Thoracic aorta (tissue), 2 donors: ENCODE measurements around the gene TBATA. TPM values are rescaled to one million over a fixed set of nuclear protein-coding genes. Genes with fewer than 3 reads are reported as not detected.

Source experiments
- ATAC-seq: fragments of 150-250 bp; one replicate; pipeline ENCODE4 v1.8.0; 2017; ENCODE audit warnings: low read depth; ENCODE audit not compliant: insufficient number of reproducible peaks, low FRiP score
- DNase-seq: peaks from one replicate; pipeline ENCODE4 v3.0.0-alpha.2; 2020; ENCODE audit warnings: low spot score
- H3K27ac ChIP-seq, 2 donors: fragments of 200-600 bp; sonication (generic); 1 replicate in 1 of 2; 2 replicates in 1 of 2; pipeline ENCODE4 v1.5.1; 2016; ENCODE audit warnings: mild to moderate bottlenecking in 2 of 2, moderate library complexity in 2 of 2
- H3K27me3 ChIP-seq: fragments of 200-600 bp; sonication (generic); replicated peaks from 2 replicates; pipeline ENCODE4 v1.6.0; 2016; ENCODE audit warnings: mild to moderate bottlenecking; ENCODE audit not compliant: insufficient read depth
- H3K36me3 ChIP-seq: fragments of 200-600 bp; sonication (generic); one replicate; pipeline ENCODE4 v1.5.1; 2016
- H3K4me1 ChIP-seq, 2 donors: fragments of 200-600 bp; sonication (generic); 1 replicate in 1 of 2; 2 replicates in 1 of 2; pipeline versions ENCODE4 v1.5.1 to v1.6.0; 2016; ENCODE audit warnings: low read depth in 2 of 2, mild to moderate bottlenecking in 1 of 2; ENCODE audit not compliant: control insufficient read depth in 1 of 2
- H3K4me3 ChIP-seq: fragments of 200-600 bp; sonication (generic); 2 replicates; pipeline ENCODE4 v1.5.1; 2016; ENCODE audit warnings: mild to moderate bottlenecking
- H3K9me3 ChIP-seq: fragments of 200-600 bp; sonication (generic); 2 replicates; pipeline ENCODE4 v1.5.1; 2016
- total RNA-seq, 2 donors: library from RNA; depleted of rRNA; stranded (reverse); fragments of >200 nt; gene quantifications; one replicate each; pipeline versions ENCODE4 v1.1.0 to v1.2.3, GENCODE V29; 2016
- TF ChIP-seq, protein P1 (sequence below): fragments of 200-600 bp; sonication (generic); IDR thresholded peaks from one replicate; pipeline ENCODE4 v1.5.1; 2019; ENCODE audit warnings: antibody characterized with exemption

Gene TBATA
- total RNA-seq, 2 donors from 2014 or later: not detected

DNA sequence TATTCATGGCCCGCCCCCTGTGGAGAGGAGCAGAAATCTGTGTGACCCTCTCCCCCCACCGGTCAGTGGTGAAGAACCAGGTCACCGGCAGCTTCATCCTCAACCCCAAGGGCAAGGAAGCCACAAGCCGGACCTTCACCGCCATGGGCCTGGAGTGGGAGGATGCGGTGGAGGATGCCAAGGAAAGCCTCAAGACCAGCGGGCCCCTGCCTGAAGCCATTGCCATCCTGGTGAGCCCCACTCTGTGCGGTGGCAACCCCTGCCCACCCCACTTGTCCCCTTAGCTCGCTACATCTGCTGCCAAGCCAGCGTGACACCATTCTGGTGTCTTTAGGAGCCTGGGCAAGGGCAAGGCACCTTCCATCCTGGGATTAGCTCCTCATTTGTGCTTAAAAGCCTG, 35.4 kb downstream of the TBATA start:
- no peak for ATAC-seq
- no peak for DNase-seq
- H3K27ac ChIP-seq: no peak overlapping the region
- H3K36me3 ChIP-seq: no peaks in the 10 kb centered on the region
- H3K27me3 ChIP-seq: no peaks in the 10 kb centered on the region
- H3K9me3 ChIP-seq: no peaks in the 10 kb centered on the region
- peaks cover 6 to 23% of the 10 kb centered on the region in 2 donors for H3K4me1 ChIP-seq
- H3K4me3 ChIP-seq: no peak overlapping the region
- TF ChIP-seq, protein P1, sequence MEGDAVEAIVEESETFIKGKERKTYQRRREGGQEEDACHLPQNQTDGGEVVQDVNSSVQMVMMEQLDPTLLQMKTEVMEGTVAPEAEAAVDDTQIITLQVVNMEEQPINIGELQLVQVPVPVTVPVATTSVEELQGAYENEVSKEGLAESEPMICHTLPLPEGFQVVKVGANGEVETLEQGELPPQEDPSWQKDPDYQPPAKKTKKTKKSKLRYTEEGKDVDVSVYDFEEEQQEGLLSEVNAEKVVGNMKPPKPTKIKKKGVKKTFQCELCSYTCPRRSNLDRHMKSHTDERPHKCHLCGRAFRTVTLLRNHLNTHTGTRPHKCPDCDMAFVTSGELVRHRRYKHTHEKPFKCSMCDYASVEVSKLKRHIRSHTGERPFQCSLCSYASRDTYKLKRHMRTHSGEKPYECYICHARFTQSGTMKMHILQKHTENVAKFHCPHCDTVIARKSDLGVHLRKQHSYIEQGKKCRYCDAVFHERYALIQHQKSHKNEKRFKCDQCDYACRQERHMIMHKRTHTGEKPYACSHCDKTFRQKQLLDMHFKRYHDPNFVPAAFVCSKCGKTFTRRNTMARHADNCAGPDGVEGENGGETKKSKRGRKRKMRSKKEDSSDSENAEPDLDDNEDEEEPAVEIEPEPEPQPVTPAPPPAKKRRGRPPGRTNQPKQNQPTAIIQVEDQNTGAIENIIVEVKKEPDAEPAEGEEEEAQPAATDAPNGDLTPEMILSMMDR: no peak

DNA sequence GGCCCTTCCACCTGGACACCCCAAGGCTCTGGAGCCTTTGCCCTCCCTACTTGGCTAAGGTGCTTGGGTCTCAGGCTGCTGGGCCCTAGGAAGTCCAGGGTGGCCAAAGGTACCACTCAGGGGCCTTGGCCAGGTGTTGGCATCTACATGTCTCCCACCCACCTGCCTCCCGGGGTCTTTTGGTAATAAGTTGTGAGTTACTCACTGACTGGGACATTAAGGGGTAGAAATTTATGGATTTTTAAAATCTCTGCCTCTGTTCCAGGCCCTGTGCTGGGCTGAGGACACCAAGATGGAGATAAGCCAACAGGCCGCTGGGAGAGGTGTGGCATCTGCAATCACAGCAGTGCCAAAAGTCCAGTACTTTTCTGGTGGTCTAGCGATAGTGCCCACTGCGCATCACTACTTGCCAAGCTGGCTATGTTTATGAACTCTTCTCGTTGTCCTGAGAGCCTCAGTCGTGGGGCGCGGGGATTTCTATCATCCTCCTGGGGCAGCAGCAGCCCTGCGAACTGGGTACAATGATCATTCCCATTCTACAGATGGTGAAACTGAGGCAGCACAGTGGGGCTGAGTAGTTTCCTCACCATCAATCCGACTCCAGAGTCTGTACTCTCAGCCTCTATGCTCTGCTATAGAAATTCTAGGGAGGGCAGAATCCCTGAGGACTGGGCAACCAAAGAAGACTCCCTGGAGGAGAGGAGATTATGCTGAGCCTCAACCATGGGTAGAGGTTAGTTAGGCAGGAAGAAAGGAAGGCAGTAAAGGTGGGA, 36.2 kb downstream of the TBATA start:
- Histone ChIP-seq H3K27me3 (no peaks in the 10 kb centered on the region), H3K9me3 (no peaks in the 10 kb centered on the region), H3K27ac (no peak overlapping the region), H3K4me1 (peaks cover 4 to 15% of the 10 kb centered on the region in 2 donors), H3K4me3 (no peak overlapping the region), H3K36me3 (no peaks in the 10 kb centered on the region)
- no peak for DNase-seq
- no peak for ATAC-seq
- TF ChIP-seq, protein P1: no peak

DNA sequence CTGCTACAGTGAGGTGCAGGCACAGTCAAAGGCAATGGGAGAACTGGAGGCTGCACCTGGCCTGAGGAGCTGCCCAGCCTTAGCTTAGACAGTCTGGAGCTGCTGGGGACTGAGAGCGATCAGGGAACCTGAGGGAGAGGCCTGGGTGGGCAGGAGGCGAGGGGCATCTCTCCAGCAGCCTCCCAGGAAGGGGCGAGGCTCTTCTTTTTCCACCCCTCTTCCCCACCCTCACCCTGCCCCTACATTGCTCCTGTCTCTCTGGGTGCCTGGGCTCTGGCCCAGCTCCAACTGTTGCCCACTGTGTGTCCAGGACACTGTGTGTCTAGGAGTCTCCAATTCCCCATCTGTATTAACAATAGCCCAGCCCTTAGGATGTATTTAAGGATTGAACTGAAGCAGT, 36.9 kb downstream of the TBATA start:
- TF ChIP-seq, protein P1: no peak

DNA sequence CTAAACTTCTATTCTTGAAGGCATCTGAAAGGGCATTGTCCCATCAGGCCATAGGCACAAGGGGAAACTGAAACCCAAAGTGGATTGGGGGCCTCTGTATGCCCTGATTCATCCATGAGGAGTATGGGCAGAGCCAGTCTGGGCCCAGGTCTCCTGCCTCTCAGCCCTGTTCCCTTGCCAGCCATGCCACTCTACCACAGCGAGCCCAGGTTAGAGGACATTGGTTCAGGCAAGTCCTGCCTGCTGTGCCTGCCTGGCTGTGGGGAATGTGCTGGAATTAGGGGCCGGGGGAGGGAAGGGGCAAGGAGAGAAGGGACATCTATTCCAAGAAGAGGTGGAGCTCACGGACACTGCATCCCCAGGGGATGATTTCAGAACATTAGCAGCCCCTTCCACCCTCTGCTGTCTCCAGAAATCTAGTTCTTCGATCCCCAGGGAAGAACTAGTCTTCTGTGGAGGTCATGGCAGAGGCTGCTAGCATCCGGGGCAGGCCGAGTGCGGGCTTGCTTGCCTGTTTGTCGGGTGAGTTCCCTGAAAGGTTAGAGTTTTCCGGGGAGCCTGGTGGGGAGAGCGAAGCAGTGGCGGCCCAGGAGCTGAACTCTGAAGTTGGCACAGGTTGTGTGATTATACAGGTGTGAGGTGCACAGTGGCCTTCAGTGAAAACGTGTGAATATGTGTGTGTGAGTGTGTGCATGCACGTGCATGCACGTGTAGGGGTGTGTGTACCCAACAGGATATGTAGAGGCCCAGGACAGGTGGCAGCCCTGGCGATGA, 37.8 kb downstream of the TBATA start:
- peaks cover 4 to 18% of the 10 kb centered on the region in 2 donors for H3K4me1 ChIP-seq
- H3K27me3 ChIP-seq: no peaks in the 10 kb centered on the region
- no peak overlapping the region for H3K4me3 ChIP-seq
- no peak overlapping the region for H3K27ac ChIP-seq
- DNase-seq (no peak), ATAC-seq (no peak)
- H3K36me3 ChIP-seq: no peaks in the 10 kb centered on the region
- TF ChIP-seq, protein P1: no peak
- H3K9me3 ChIP-seq: no peaks in the 10 kb centered on the region

More for the DNA sequence above, 36.9 kb downstream of the TBATA start:
- Histone ChIP-seq H3K27ac (no peak overlapping the region), H3K27me3 (no peaks in the 10 kb centered on the region), H3K4me1 (peaks cover 4 to 12% of the 10 kb centered on the region in 2 donors), H3K9me3 (no peaks in the 10 kb centered on the region), H3K36me3 (no peaks in the 10 kb centered on the region), H3K4me3 (no peak overlapping the region)
- no peak for ATAC-seq
- DNase-seq: no peak

DNA sequence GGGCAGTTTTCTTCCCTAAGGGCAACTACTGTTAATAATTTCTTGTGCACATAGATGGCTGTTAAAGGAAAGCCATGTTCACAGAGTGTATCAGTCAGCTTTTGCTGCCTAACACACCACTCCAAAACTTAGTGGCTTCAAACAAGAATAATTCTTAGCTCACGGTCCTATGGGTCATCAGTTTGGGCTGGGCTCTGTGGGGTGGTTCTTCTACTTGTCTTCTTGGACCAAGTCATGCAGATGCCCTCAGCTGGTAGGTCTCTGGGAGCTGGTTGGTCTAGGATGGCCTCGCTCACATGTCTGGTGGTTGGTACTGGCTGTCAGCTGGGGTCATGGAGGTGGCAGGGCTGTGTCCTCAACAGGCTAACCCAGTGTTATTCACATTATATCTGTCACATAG, 39.6 kb downstream of the TBATA start:
- Histone ChIP-seq H3K4me3 (no peak overlapping the region), H3K9me3 (no peaks in the 10 kb centered on the region), H3K27ac (no peak overlapping the region), H3K36me3 (no peaks in the 10 kb centered on the region), H3K27me3 (no peaks in the 10 kb centered on the region), H3K4me1 (peaks cover 4 to 21% of the 10 kb centered on the region in 2 donors)
- TF ChIP-seq, protein P1: no peak
- ATAC-seq (no peak), DNase-seq (no peak)
